AG08395 (cell line): ENCODE data around the gene MMAB.
A peak's percentile ranks its signal among the peaks of the same experiment; 100 is the strongest.

ENCODE experiments used
- DNase-seq: peaks from one replicate; pipeline ENCODE4 v3.0.0; 2012; ENCODE audit warnings: mixed read lengths, low spot score

Gene MMAB

GRCh38 chr12:109573029-109573913 lies at the start of gene MMAB, which contains the start of gene MVK:
MMAB (minus strand) TSS chr12:109573504; CDS start chr12:109573480, 24 bp downstream.
MVK (plus strand) TSS chr12:109573794; CDS start chr12:109574823, 1,029 bp downstream.
- DNase-seq: peak; percentile 100

GRCh38 chr12:109621901-109622364 lies 48.6 kb upstream of the MMAB start:
- no peak for DNase-seq

GRCh38 chr12:109621211-109621694 lies 47.9 kb upstream of the MMAB start:
- DNase-seq: peak; percentile 44

GRCh38 chr12:109619002-109619604 lies 45.8 kb upstream of the MMAB start:
- DNase-seq: no peak

- DNase-seq: no peak
Observed at GRCh38 chr12:109618082-109618481, 44.8 kb upstream of the MMAB start.

- no peak for DNase-seq
Observed at GRCh38 chr12:109617491-109617890, 44.2 kb upstream of the MMAB start.

- no peak for DNase-seq
Observed at GRCh38 chr12:109615556-109616229, 42.4 kb upstream of the MMAB start.

- no peak for DNase-seq
Observed at GRCh38 chr12:109613649-109614455, 40.5 kb upstream of the MMAB start.

GRCh38 chr12:109612975-109613502 lies 39.7 kb upstream of the MMAB start:
- DNase-seq: peak; percentile 47

GRCh38 chr12:109612003-109612402 lies 38.7 kb upstream of the MMAB start:
- no peak for DNase-seq

GRCh38 chr12:109611223-109611622 lies 37.9 kb upstream of the MMAB start:
- DNase-seq: no peak

- no peak for DNase-seq
Observed at GRCh38 chr12:109610523-109610922, 37.2 kb upstream of the MMAB start.

- DNase-seq: no peak
Observed at GRCh38 chr12:109609342-109609741, 36.0 kb upstream of the MMAB start.

GRCh38 chr12:109608793-109609192 lies 35.5 kb upstream of the MMAB start:
- DNase-seq: no peak

GRCh38 chr12:109608270-109608669 lies 35.0 kb upstream of the MMAB start:
- no peak for DNase-seq

- no peak for DNase-seq
Observed at GRCh38 chr12:109607618-109608017, 34.3 kb upstream of the MMAB start.

GRCh38 chr12:109606320-109607028 lies 33.2 kb upstream of the MMAB start:
- DNase-seq: no peak

- no peak for DNase-seq
Observed at GRCh38 chr12:109605599-109606228, 32.4 kb upstream of the MMAB start.

- no peak for DNase-seq
Observed at GRCh38 chr12:109605016-109605415, 31.7 kb upstream of the MMAB start.

- no peak for DNase-seq
Observed at GRCh38 chr12:109604132-109604585, 30.9 kb upstream of the MMAB start.
